ENCODE measurements around the gene IRF9. TPM values are rescaled to one million over a fixed set of nuclear protein-coding genes. Genes with fewer than 3 reads are reported as not detected.
A peak's percentile ranks its signal among the peaks of the same experiment; 100 is the strongest.

IRF9 gene
- total and polyA plus RNA-seq, 2 of the 13 experiments (the other 11 are each of a cell fraction or from before 2014, with no cell fraction given) = 14.9 to 49.7 TPM

- ChIA-PET POLR2A (interaction anchor here (4.5 to 11.8 kb wide), 4 partner anchors 8 to 56 kb away, joined by 22 to 233 read pairs (median 194); partner anchors contain the start of genes DCAF11, EMC9, IRF9 and NRL), CTCF (ENCODE audit: low intra/inter-chr PET ratio, low total read pairs) (no interaction called here)
- Histone ChIP-seq H3K4me2 (ENCODE audit: low read depth, low read length) (no peak overlapping the region), H2AFZ (ENCODE audit: low read length) (no peak overlapping the region), H3K9ac (ENCODE audit: insufficient read depth, low read depth, low read length) (no peak overlapping the region), H3K27me3 (ENCODE audit: control insufficient read depth in 1 of 2, insufficient read depth in 2 of 2, low read length in 2 of 2) (peaks cover 0 to 3% of the 10 kb centered on the region in 2 experiments; a peak in 1 of 5 replicates), H3K4me3 (replicated peaks in 1 of 3; ENCODE audit: insufficient read depth in 1 of 3, low read depth in 2 of 3, low read length in 3 of 3) (no peak overlapping the region), H3K79me2 (ENCODE audit: insufficient read depth, low read length) (peaks cover 29% of the 10 kb centered on the region), H3K4me1 (ENCODE audit: insufficient read depth, low read length) (peaks cover 26% of the 10 kb centered on the region), H3K27ac (ENCODE audit: extremely low read length, insufficient read depth, low read length) (no peak overlapping the region), H3K9me3 (ENCODE audit: low read length) (no peaks in the 10 kb centered on the region), H3K36me3 (replicated peaks in 1 of 2; ENCODE audit: control insufficient read depth in 1 of 2, insufficient read depth in 2 of 2, low read length in 2 of 2) (peaks cover 41 to 49% of the 10 kb centered on the region in 2 experiments), H4K20me1 (ENCODE audit: insufficient read depth, low read length) (peaks cover 7% of the 10 kb centered on the region)
- ATAC-seq (no peak), DNase-seq (ENCODE audit: low spot score) (no peak), FAIRE-seq (no peak)
- no TSS peak for BruUV-seq (replicated peaks)
- TF ChIP-seq ZNF280B (CRISPR knock-in tag; IDR thresholded peaks at IDR 0.05; ENCODE audit: borderline replicate concordance) = no peak
- TF ChIP-seq MTA1 (CRISPR knock-in tag; IDR thresholded peaks at IDR 0.05; ENCODE audit: borderline replicate concordance) = 0 out of 2 replicates have a peak, but pooled peaks have one; percentile 0
- TF ChIP-seq POGK (CRISPR knock-in tag; conservative IDR thresholded peaks at IDR 0.05) = no peak
- TF ChIP-seq FOXP4 (CRISPR knock-in tag; IDR thresholded peaks at IDR 0.05) = no peak
- no peak for TF ChIP-seq ZNF878 (CRISPR knock-in tag; IDR thresholded peaks at IDR 0.05)
- in situ Hi-C loops (cut with HindIII; ENCODE audit: extremely low pct_ligation_motif_present, low pct_unique_long_range_greater_than_20kb) (no loop called here), intact Hi-C loops (cut with micrococcal nuclease; ENCODE audit: unreplicated experiment) (no loop called here)
- WGBS (ENCODE audit: low lambda C conversion rate) = 96% methylated on average over 9 of the region's 9 CpGs
Observed at GRCh38 chr14:24150567-24150966, 10.5 kb upstream of the IRF9 start.

All from HepG2 (cell line).